Stimulated activated CD4-positive, alpha-beta T cell treated with anti-CD3 and anti-CD28 coated beads, Interleukin-4, amount 100 ng/mL, for 24 hours (primary cell): ENCODE measurements around the gene TMEM114.

Experiments used
- DNase-seq: peaks from one replicate; pipeline ENCODE4 v3.0.0-alpha.2; 2020

The TMEM114 gene

DNA sequence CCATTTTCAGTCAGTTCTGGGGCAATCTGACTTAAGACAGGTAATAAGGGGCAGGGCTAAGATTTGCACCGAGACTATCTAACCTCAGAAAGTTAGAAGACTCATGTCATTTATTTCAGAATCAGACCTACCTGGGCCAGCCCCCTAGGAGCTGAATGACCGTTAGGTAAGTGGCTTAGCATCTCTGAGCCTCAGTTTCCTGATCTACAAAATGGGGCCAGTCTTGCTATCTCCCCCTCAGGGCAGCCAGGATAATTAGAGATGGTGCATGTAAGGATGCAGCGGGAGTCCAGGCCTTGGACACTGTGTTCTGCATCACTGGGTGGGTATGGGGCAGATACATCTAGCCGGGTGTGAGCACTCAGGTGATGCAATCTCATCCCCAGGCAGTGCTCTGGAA is 20.8 kb upstream of the TMEM114 start:
- no peak for DNase-seq

DNA sequence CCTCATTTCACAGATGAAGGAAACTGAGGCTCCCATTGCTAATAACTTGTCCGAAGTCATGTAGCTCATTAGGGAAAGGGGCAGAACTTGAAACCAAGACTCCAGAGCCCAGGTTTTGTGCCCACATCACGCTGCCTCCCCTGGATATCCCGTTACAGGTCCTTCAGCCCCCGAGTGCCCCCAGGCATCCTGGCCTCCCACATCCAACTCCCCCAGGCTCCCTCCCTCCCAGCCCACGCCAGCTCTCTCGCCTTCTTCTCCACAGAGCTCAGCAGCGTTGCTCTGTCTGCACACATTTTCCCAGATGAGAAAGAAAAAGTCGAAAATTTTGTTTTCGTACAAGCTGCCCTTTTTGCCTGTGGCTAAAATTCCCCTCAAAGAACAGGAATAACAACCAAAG is 16.9 kb upstream of the TMEM114 start:
- DNase-seq: no peak

DNA sequence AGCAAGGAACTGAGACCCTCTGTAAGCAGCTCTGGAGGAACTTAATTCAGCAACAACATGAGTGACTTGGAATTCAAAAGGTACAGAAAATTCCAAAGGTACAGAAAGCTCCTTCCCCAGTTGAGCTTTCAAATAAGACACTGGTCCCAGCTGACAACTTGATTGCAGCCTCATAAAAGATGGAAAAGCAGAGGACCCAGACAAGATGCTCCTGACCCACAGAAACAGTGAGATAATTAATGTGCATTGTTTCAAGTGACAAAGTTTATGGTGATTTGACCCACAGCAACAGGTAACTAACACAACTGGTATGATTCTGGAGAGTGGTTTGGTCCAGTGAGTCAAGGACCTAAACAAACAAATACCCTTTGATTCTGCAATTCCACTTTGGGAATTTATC is 15.2 kb upstream of the TMEM114 start:
- no peak for DNase-seq

DNA sequence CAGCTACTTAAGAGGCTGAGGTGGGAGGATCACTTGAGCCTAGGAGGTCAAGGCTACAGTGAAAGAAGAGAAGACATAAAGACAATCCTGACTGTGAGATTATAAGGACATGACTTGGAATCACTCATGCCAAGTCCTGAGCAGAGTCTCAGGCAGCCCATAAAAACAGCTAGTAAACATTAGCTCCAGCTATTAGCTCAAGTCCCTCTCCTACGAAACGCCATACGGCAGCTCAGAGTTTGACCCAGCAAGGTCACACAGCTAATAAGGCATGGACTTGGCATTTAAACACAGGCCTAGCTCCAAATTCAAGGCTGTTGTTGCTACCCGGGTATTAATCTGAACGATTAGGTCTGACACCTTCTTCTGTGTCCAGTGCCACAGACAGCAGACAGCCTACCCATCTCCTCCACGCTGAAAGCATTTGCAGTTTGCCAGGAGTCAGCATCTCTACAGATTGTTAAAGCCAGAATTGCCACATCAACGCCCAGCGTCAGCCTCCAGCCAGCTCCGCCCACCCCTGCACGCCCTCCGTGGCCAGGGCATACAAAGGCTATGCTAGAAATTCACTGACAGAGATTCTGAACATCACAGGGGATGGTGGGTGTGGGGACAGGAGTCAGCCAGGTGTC is 9.9 kb upstream of the TMEM114 start:
- no peak for DNase-seq

DNA sequence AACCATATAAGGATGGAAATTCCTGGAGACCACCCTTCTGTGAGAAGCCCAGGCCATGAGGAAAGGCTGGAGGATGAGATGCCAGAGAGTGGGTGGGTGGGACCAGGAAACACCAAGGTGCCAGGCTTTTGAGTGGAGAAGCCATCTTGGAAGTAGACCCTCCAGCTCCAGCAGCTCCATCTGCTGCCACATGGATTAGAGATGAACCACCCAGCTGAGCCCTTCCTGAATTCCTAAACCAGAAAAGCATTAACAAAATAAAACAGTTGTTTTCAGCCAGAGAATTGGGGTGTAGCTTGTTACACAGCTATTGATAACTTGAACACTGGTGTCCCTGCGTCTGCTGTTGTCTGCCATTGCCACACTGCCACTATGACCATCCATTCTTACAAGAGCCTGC is 6.3 kb upstream of the TMEM114 start:
- no peak for DNase-seq

DNA sequence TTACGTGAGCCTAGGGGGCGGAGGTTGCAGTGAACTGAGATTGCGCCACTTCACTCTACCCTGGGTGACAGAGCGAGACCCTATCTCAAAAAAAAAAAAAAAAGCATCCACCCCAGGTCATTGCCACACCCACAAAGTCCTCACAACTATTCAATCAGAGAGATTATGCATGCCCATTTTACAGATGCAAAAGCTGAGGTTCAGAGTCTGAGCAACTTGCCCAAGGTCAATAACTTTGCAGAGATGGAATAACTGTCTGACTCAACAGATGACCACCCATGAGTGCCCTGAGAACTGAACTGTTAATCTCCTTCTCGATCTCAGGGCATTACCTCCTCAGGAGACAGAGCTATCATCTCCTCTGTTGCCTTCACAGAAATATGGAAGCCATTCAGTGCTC is 5.5 kb upstream of the TMEM114 start:
- no peak for DNase-seq

DNA sequence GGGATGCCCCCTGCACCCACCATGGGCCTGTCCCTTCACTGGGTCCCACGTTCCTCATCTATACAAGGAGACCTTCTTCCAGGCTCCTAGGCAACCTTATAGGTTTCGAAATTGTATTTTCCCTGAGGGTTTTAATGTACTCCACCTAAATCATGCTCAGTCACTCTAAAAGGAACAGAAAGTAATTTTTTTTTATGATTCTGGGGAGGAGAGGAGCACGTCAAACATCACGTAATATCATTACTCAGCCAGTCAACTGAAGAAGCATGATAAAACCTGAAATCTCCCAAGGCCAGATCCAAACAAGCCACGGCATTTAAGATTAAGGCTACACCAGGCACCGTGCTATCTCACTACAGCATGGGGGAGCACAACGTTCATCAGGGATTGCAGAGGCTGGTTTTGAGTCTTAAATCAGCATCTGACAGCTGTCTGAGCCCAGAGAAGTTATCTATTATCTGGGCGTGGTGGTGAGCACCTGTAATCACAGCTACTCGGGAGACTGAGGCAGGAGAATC is 3.9 kb upstream of the TMEM114 start:
- DNase-seq: no peak

DNA sequence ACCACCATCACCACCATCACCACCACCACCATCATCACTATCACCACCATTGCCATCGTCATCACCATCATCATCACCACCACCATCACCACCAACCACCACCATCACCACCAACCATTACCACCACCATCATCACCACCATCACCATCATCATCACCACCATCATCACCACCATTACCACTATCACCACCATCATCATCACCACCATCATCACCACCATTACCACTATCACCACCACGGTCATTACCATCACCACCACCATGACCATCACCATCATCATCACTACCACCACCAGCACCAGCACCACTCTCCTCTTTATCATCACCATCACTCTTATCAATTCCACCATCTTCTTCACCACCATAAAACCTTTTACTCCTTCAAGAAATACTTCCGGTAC is 1.1 kb upstream of the TMEM114 start:
- DNase-seq: no peak

DNA sequence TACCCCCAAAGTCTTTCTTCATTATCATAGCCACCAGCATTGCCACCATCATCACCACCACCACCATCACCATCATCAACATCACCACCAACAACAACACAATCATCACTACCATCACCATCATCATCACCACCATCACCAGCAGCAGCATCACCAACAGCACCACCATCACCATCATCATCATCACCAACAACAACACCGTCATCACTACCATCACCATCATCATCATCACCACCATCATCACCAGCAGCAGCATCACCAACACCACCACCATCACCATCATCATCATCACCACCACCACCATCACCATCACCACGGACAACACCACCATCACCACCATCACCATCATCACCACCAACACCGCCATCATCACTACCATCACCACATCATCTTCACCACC is 500 bp upstream of the TMEM114 start:
- DNase-seq: no peak

DNA sequence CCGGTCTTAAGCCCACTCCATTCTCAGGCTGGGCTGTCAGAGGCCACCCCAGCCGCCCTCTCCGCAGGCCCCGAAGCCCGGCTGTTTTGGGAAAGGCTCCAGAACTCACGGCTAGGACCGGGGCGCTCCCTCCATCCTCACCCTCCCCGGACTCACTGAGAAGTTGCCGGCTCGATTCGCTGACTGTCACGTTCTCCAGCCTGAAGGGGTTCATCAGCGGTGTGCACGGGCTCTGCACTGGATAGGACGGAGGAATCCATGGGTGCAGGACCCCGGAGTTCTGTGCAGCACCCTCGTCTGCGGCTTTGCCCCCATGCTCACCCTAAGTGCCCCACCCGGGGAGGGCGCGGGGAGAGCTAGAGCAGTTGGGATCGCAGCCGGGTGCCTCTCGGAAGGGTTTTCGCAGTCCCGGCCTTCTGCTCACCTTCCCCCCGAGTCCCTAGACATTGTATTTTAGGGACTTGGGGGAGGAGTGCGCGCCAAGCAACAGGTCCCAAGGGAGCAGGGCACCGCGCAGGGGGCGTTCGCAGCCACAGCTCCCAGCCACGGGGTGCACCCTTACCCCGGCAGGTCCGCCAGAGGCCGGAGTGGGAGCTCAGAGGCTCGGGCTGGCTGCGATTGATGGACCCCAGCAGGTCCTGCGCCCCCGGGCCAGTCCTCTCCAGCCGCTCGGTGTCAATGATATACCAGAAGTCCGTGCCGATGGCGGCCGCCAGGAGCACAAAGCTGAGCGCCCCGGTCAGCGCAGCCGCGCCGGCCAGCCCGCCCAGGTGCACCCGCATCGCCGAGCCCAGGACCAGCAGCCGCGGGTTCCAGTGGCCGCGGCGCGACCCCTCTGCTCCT is 1.0 kb downstream of the TMEM114 start:
- DNase-seq: no peak

DNA sequence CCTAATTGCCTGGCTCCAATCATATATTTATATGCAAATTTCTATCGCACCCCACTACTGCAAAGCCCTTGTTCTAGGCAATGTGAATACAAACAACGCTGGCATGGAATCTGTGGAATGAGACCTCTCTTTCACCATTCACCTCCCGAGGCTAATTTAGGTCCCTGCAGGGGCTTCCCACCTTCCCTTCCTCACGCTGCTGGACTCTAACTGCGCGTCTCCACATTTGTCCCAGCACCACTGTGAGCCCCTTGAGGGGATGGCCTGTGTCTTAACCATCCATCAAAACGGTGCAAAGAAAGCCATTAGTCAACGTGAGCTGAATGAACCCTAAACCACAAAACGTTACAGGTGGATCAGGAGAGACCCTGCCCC is 1.6 kb downstream of the TMEM114 start:
- no peak for DNase-seq

DNA sequence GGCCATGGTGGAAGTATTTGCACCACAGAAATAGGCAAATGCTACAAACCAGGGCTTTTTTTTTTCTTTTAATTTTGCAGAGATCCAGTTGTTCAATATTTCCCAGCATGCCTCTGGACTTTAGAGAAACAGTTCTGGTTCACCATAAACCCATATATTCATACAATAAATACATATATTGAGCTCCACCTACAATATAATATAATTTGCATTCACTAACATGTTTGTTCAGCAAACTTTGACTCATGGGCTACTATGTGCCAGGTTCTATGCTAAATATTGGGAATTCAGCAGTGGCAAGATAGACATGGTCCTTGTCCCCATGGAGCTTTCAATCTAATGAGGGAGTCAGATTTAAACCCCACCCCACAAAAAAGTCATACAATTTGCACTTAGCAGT is 3.2 kb downstream of the TMEM114 start:
- DNase-seq: no peak

DNA sequence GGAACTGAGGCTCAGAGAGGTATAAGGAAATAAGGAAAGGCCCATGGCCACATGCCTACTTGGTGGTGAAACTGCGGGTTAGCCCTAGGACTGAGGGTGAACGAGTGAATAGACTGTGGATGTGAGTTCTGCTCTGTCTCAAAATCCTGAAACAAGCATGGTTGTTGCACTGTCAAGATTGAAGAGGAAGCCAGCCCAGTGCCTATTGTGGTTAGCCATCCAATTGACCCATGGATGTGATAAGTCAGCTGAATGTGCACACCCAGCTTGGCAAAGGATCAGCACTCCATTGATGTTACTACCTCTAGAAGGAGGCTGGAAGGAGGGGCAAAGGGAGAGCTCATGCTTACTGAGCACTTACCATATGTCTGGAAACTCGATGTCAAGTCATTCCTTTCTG is 4.5 kb downstream of the TMEM114 start:
- no peak for DNase-seq

DNA sequence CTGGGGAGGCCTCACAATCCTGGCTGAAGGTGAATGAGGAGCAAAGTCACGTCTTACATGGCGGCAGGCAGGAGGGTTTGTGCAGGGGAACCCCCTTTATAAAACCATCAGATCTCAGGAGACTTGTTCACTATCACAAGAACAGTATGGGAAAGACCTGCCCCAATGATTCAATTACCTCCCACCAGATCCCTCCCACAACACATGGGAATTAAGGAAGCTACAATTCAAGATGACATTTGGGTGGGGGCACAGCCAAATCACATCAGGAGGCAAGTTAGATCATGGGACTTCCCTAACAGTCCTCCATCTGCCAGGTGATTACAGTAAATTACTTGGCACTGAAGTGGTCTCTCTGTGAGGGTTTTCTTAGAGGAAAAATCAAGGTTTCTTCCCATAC is 5.3 kb downstream of the TMEM114 start:
- no peak for DNase-seq

DNA sequence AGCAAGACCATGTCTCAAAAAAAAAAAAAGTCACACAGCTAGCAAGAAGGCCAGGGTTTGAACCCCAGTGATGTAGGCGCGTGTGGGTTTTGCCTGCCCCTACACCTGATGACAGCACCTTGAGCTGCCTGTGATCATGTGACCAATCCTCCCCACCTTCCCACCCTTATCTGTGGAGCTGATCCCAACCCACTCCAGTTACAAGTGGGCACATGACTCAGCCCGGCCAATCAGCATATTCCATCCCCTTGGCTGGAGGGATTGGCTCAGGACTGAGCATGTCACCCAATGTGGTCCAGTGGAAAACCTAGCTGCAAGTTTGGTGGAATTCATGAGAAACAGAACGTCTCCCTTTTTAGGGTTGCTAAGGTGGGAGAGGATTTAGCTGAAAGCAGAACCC is 6.6 kb downstream of the TMEM114 start:
- DNase-seq: no peak

DNA sequence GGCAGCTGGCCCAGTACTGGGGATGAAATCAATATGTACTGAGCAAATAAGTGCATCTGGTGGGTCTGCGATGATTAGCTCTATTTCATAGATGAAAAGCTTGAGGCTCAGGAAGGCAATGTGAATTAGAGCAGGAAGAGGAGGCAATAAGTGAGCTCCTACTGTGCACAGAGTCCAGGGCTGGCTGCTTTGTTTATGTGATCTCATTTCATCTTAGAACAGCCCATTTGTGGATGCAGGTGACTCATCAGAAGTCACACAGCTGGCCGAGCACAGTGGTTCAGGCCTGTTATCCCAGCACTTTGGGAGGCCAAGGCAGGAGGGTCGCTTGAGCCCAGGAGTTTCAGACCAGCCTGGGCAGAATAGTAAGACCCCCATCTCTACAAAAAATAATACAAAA is 7.1 kb downstream of the TMEM114 start:
- DNase-seq: no peak

DNA sequence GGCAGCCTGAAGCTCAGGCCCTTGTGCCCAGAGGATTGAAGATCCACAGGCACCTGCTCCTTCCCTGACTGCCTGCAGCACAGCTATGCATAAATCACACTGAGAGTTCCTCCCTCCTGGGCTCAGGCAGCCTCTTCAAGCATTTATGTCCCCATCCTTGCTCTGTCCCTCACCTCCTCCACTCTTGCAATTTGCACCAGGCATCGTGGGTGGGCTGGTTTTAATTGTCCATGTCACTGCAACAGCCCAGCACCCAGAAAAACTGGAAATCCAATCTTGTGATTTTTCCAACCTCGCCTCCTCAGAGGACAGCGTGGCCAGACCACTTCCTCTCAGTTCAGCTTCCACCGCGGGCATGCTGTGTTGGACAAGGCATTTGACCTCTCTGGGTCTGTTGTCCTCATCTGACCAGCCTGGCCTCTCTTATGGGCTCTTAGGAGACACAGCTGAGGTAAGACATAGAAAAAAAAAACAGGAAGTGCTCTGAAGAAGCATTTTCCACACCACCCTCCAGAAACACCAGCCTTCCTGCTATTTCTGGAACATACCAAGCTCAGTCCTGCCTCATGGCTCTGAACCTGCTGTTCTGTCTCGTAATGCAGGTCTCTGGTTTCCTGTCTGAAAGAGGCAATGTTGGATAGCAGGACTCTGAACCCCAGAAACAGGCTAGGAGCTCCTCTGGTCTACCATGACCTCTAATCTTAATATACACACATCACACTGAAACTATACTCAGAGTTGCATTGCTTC is 8.3 kb downstream of the TMEM114 start:
- DNase-seq: no peak

DNA sequence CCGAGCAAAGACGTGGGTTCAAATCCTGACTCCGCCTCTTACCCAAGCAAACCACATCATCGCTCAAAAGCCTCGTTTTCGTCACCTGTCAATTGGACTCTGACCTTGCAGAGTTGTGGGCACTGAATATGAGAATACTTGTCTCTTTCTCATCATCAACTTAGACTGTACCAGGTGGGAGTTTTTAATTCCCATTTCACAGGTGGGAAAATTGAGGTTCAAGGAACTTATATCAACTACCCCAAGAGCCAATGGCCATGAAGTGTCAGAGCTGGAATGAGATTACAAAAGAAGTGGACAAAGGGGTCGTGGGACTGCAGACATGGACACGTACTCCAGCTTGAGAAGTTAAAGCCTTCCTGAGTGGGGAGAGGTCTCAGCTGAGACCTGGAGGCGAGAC is 10.8 kb downstream of the TMEM114 start:
- DNase-seq: no peak

DNA sequence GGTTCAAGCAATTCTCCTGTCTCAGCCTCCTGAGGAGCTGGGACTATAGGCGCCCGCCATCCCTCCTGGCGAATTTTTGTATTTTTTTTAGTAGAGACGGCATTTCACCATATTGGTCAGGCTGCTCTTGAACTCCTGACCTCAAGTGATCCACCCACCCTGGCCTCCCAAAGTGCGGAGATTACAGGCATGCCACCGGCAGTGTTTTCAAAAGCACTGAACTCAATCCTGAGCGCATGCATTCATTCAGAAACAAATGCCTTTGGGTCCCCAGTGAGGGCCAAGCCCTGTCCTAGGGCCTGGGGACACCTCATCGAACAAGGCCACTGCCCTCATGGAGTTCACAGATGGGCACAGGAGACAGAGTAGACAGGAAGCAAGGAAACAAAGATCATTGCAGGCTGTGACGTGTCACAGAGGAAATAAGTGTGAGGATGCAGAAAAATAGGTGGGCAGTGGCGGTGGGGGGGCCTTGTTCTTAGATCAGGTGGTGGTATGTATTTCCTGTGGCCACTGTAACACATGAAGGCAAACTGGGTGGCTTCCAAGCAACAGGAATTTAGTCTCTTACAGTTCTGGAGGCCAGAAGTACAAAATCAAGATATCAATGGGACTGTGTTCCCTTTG is 12.5 kb downstream of the TMEM114 start:
- no peak for DNase-seq

DNA sequence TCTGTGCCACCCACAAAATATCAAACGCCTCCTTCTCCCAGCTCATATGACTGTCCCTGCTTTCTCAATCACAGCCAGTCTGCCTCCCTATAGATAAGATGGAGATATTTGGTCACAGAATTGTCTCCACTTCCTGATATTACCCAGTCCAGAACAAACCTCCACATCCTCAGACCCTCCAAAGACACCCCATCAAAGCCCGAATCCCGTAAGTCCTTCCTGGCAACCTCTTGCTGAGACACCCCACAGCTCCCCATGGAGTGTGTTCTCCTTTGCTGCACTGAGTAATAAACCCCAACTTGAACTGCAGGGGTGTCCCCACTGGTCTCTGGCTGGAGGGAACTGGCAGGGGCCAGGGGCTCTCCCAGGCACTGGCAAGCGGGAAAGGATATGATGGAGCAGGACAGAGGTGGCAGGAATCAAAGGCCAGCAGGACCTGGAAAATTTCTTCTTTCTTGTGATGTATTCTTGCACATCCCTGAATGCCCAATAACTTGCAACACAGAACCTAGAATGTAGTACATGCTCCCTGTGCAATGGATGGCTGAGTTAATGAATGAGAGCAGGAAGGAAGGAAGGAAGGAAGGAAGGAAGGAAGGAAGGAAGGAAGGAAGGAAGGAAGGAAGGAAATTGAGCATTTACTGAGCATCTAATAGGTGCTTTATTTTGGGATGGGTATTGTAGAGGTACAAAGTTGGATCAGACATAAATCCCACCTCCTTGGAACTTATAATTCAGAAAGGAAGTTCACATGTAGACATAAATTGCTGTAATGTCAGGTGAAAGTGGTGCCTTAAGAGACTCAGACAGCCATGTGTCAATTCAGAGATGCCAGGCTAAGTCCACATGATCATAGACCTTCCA is 13.9 kb downstream of the TMEM114 start:
- DNase-seq: no peak

DNA sequence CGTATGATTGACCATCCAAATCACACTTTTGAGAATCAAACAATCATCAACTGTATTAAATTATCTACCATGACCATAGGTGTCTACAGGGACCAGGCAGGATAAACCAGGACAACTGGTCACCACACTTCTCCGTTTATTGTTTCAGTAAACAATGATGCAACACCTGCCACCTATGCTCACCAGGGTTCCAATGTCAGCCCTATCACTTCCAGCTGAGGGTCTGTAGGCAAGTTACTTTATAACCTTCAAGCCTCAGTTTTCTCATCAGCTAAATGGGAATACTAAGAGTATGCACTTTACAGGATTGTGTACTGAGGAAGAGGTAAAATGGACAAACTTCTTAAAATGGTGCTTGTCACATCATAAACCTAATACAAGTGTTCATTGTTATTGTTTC is 14.9 kb downstream of the TMEM114 start:
- DNase-seq: no peak

DNA sequence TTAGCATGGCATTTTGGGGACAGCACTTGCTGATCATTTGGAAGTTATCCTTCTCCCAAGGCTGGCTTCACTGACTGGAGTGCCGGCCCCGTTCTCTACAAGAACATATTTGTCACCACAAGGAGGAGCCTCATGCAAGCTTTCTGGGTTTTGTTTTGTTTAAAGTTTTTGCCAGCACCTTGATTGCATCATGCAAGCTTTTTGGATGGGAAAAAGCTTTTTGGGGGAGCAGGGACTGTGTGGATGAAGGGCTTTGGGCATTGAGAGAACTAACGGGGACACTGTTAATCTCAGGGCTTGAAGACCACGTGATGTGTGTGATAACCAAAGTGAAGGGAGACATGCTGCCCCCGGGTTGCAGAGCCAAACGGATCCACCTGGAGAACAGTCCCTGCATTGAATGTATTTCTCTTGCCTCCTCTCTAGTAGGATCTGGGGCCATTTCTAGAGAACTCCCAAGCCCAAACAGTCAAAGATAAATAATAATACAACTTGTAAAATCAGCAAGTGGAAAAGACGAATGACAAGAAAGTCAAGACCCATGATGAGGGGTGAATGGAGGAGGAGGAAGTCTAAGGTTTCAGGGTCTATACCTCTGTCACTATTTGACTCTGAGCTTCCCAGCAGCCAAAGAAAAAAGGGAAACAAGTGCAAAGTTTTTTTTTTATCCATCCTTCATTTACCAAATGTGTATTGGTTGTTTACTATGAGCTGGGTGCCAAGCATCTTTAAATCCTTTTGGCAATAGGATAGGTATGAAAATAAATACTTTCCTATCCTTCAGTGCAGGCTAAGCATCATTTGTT is 17.2 kb downstream of the TMEM114 start:
- no peak for DNase-seq
